Mesenchymal stem cell (in vitro differentiated cells and primary cell): ENCODE measurements around the gene KCTD19.

Source experiments
- DNase-seq: peaks from one replicate; pipeline ENCODE4 v3.0.0-alpha.2; 2013
- H2AFZ ChIP-seq: one replicate; pipeline ENCODE4 v1.6.1; 2013; ENCODE audit warnings: low read depth, mild to moderate bottlenecking, control low read depth, inconsistent platforms, low read length, moderate library complexity
- H2AK5ac ChIP-seq: 2 replicates; pipeline ENCODE4 v1.6.1; 2013; ENCODE audit warnings: low read length, moderate library complexity, mild to moderate bottlenecking, inconsistent platforms; ENCODE audit not compliant: severe bottlenecking
- H2BK120ac ChIP-seq: one replicate; pipeline ENCODE4 v1.6.1; 2013; ENCODE audit warnings: low read depth, mild to moderate bottlenecking, inconsistent platforms, low read length, moderate library complexity
- H2BK12ac ChIP-seq, 2 experiments: one replicate each; pipeline ENCODE4 v1.6.1; 2013; ENCODE audit warnings: inconsistent platforms in 2 of 2, low read length in 2 of 2, mild to moderate bottlenecking in 2 of 2, moderate library complexity in 2 of 2, control low read depth in 1 of 2
- H2BK15ac ChIP-seq: one replicate; pipeline ENCODE4 v1.6.1; 2013; ENCODE audit warnings: mild to moderate bottlenecking, low read depth, inconsistent platforms; ENCODE audit not compliant: poor library complexity, severe bottlenecking
- H2BK5ac ChIP-seq: 2 replicates; pipeline ENCODE4 v1.6.1; 2013; ENCODE audit warnings: low read depth, mild to moderate bottlenecking, low read length, control low read depth, inconsistent platforms; ENCODE audit not compliant: poor library complexity, severe bottlenecking
- H3K14ac ChIP-seq, 2 experiments: one replicate each; pipeline ENCODE4 v1.6.1; 2013; ENCODE audit warnings: inconsistent platforms in 2 of 2, low read length in 2 of 2, control low read depth in 1 of 2, mild to moderate bottlenecking in 1 of 2, moderate library complexity in 1 of 2
- H3K18ac ChIP-seq, 2 experiments: one replicate each; pipeline ENCODE4 v1.6.1; 2013; ENCODE audit warnings: inconsistent platforms in 2 of 2, low read length in 2 of 2, control low read depth in 1 of 2, low read depth in 1 of 2, mild to moderate bottlenecking in 1 of 2
- H3K23ac ChIP-seq, 2 experiments: one replicate each; pipeline ENCODE4 v1.6.1; 2013; ENCODE audit warnings: inconsistent platforms in 2 of 2, low read length in 2 of 2, mild to moderate bottlenecking in 2 of 2, moderate library complexity in 2 of 2, control low read depth in 1 of 2
- H3K27ac ChIP-seq: 2 replicates; pipeline ENCODE4 v1.5.1; 2013; ENCODE audit warnings: mild to moderate bottlenecking, moderate library complexity, low read length, control low read depth, inconsistent platforms; ENCODE audit not compliant: poor library complexity, severe bottlenecking
- H3K27me3 ChIP-seq, 2 experiments: 2 replicates each; pipeline versions ENCODE4 v1.6.1 to v1.7.0; 2013; ENCODE audit warnings: low read length in 2 of 2, mild to moderate bottlenecking in 2 of 2, moderate library complexity in 2 of 2, control low read depth in 1 of 2, inconsistent platforms in 1 of 2; ENCODE audit not compliant: control insufficient read depth in 1 of 2, insufficient read depth in 1 of 2
- H3K36me3 ChIP-seq, 2 experiments: 2 replicates each; pipeline versions ENCODE4 v1.6.1 to v1.7.0; 2013; ENCODE audit warnings: low read length in 2 of 2, control low read depth in 1 of 2, inconsistent platforms in 1 of 2, low read depth in 1 of 2, mild to moderate bottlenecking in 1 of 2; ENCODE audit not compliant: insufficient read depth in 2 of 2, control insufficient read depth in 1 of 2
- H3K4ac ChIP-seq, 2 experiments: one replicate each; pipeline ENCODE4 v1.6.1; 2013; ENCODE audit warnings: inconsistent platforms in 2 of 2, low read length in 2 of 2, mild to moderate bottlenecking in 2 of 2, moderate library complexity in 2 of 2, control low read depth in 1 of 2, low read depth in 1 of 2
- H3K4me1 ChIP-seq: 2 replicates; pipeline ENCODE4 v1.6.1; 2013; ENCODE audit warnings: low read depth, low read length, control low read depth; ENCODE audit not compliant: control insufficient read depth, insufficient read depth
- H3K4me2 ChIP-seq: 2 replicates; pipeline ENCODE4 v1.6.1; 2013; ENCODE audit warnings: low read length, mild to moderate bottlenecking, inconsistent platforms; ENCODE audit not compliant: poor library complexity, severe bottlenecking
- H3K4me3 ChIP-seq, 2 experiments: 2 replicates each; pipeline versions ENCODE4 v1.5.1 to v1.7.0; 2013; ENCODE audit warnings: low read length in 2 of 2, mild to moderate bottlenecking in 2 of 2, control low read depth in 1 of 2, low read depth in 1 of 2; ENCODE audit not compliant: insufficient read depth in 1 of 2
- H3K79me1 ChIP-seq: replicated peaks from 2 replicates; pipeline ENCODE4 v1.6.1; 2013; ENCODE audit warnings: mild to moderate bottlenecking, control low read depth, low read length, inconsistent platforms; ENCODE audit not compliant: poor library complexity, severe bottlenecking
- H3K9ac ChIP-seq: 2 replicates; pipeline ENCODE4 v1.7.0; 2013; ENCODE audit warnings: mild to moderate bottlenecking, low read length, moderate library complexity
- H3K9me3 ChIP-seq: 2 replicates; pipeline ENCODE4 v1.7.0; 2013; ENCODE audit warnings: mild to moderate bottlenecking, low read length; ENCODE audit not compliant: control insufficient read depth
- H4K8ac ChIP-seq: one replicate; pipeline ENCODE4 v1.6.1; 2013; ENCODE audit warnings: inconsistent platforms, mild to moderate bottlenecking, low read length, moderate library complexity
- H4K91ac ChIP-seq: one replicate; pipeline ENCODE4 v1.6.1; 2013; ENCODE audit warnings: mild to moderate bottlenecking, low read length, inconsistent platforms
- WGBS: methylation state at CpG from one replicate; pipeline ENCODE4 v1.1.7; 2013; ENCODE audit warnings: mixed read lengths; 5-methylcytosine and 5-hydroxymethylcytosine counted together

KCTD19 gene

DNA sequence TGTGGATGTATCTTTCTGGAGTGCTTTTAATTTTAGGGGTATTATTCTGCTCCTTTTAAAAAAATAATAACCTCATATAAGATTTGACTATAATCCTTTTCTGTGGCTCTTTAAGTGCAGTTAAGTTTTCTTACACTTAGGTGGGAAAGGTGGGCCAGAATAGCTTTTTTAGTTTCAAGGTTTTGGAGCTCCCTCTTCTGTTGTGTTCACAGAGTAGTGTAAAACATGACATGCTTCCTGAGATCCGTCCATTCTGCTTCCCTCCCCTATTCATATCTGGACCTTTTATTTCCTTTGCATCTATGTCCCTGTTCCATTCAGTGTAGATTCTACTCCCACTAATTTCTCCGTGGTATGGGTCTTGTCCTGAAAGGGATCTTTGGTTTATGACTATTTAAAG is 12.9 kb upstream of the KCTD19 start:
- 0% methylated on average over 1 of the region's 2 CpGs for WGBS
- no peak overlapping the region for H2AK5ac ChIP-seq

DNA sequence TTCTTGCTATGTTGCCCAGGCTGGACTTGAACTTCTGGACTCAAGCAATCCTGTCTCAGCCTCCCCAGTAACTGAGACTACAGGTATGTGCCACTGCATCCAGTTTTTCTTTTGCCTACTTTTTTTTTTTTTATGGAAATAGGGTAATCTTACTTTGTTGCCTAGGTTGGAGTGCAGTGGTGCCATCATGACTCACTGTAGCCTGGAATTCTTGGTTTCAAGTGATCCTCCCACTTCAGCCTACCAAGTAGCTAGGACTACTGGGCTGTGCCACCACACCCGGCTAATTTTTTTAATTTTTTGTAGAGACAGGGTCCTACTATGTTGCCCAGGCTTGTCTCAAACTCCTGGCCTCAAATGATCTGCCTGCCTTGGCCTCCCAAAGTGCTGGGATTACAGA is 10.1 kb upstream of the KCTD19 start:
- Histone ChIP-seq H2AK5ac (no peak overlapping the region), H3K27ac (no peak overlapping the region), H2AFZ (no peak overlapping the region), H4K91ac (no peak overlapping the region), H4K8ac (no peak overlapping the region), H3K79me1 (no peaks in the 10 kb centered on the region), H3K14ac (no peak overlapping the region), H3K9ac (no peak overlapping the region), H2BK15ac (no peak overlapping the region), H3K9me3 (no peaks in the 10 kb centered on the region), H3K4me1 (no peaks in the 10 kb centered on the region), H3K4me3 (no peak overlapping the region), H2BK120ac (no peak overlapping the region), H3K4me2 (no peak overlapping the region), H2BK5ac (no peak overlapping the region), H3K4ac (no peak overlapping the region), H3K23ac (no peak overlapping the region), H3K36me3 (no peaks in the 10 kb centered on the region), H3K18ac (no peak overlapping the region), H3K27me3 (no peaks in the 10 kb centered on the region), H2BK12ac (no peak overlapping the region)
- 100% methylated on average over 1 of the region's 1 CpG for WGBS
- DNase-seq = no peak

More for the DNA sequence above, 12.9 kb upstream of the KCTD19 start:
- no peak overlapping the region for H3K4me3 ChIP-seq
- H3K18ac ChIP-seq = no peak overlapping the region
- no peaks in the 10 kb centered on the region for H3K36me3 ChIP-seq
- no peak overlapping the region for H2AFZ ChIP-seq
- H3K27me3 ChIP-seq = no peaks in the 10 kb centered on the region
- no peaks in the 10 kb centered on the region for H3K9me3 ChIP-seq
- no peak overlapping the region for H3K14ac ChIP-seq
- no peaks in the 10 kb centered on the region for H3K4me1 ChIP-seq
- H2BK15ac ChIP-seq = no peak overlapping the region
- no peak overlapping the region for H4K8ac ChIP-seq
- DNase-seq = peak; percentile 37
- H3K9ac ChIP-seq = no peak overlapping the region
- no peak overlapping the region for H3K4me2 ChIP-seq
- H3K23ac ChIP-seq = no peak overlapping the region
- H2BK12ac ChIP-seq = no peak overlapping the region
- H2BK120ac ChIP-seq = no peak overlapping the region
- H2BK5ac ChIP-seq = no peak overlapping the region
- no peak overlapping the region for H3K27ac ChIP-seq
- no peak overlapping the region for H4K91ac ChIP-seq
- no peak overlapping the region for H3K4ac ChIP-seq
- H3K79me1 ChIP-seq = no peaks in the 10 kb centered on the region

DNA sequence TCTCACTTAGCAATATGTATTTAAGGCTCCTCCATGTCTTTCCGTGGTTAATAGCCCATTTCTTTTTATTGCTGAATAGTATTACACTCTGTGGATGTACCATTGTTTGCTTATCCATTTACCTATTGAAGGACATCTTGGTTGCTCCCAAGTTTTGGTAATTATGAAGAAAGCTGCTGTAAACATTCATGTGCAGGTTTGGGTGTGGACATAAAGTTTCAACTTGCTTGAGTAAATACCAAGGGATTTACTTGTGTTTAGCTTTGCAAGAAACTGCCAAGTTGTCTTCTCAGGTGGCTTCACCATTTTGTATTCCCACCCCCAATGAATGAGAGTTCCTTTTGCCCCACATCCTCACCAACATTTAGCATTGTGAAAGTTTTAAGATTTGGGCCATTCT is 9.6 kb upstream of the KCTD19 start:
- Histone ChIP-seq H3K79me1 (no peaks in the 10 kb centered on the region), H2BK15ac (no peak overlapping the region), H3K9me3 (no peaks in the 10 kb centered on the region), H3K4me3 (no peak overlapping the region), H2BK120ac (no peak overlapping the region), H4K91ac (no peak overlapping the region), H3K27ac (no peak overlapping the region), H3K18ac (no peak overlapping the region), H3K4me2 (no peak overlapping the region), H3K4ac (no peak overlapping the region), H3K9ac (no peak overlapping the region), H3K36me3 (no peaks in the 10 kb centered on the region), H3K4me1 (no peaks in the 10 kb centered on the region), H4K8ac (no peak overlapping the region), H2AK5ac (no peak overlapping the region), H3K14ac (no peak overlapping the region), H3K27me3 (no peaks in the 10 kb centered on the region), H2BK5ac (no peak overlapping the region), H2BK12ac (no peak overlapping the region), H3K23ac (no peak overlapping the region), H2AFZ (no peak overlapping the region)
- no peak for DNase-seq
- WGBS = no CpG with 5 or more reads among the region's 1 CpG

DNA sequence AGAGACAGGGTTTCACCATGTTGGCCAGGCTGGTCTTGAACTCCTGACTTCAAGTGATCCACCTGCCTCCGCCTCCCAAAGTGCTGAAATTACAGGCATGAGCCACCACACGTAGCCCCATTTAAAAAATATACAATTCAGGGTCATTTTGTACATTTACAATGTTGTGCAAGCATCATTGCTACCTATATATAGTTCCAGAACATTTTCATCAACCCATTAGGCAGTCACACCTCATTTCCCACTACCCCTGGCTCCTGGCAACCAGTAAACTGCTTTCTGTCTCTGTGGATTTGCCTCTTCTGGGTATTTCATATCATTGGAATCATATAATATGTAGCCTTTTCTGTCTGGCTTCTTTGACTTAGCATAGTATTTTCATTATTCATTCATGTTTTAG is 6.8 kb upstream of the KCTD19 start:
- Histone ChIP-seq H2BK15ac (no peak overlapping the region), H2BK120ac (no peak overlapping the region), H3K9ac (no peak overlapping the region), H3K27ac (no peak overlapping the region), H3K4me1 (peaks cover 1% of the 10 kb centered on the region), H3K27me3 (no peaks in the 10 kb centered on the region), H2AK5ac (no peak overlapping the region), H3K23ac (no peak overlapping the region), H3K14ac (no peak overlapping the region), H3K4me2 (no peak overlapping the region), H2BK5ac (no peak overlapping the region), H4K8ac (no peak overlapping the region), H4K91ac (no peak overlapping the region), H3K36me3 (no peaks in the 10 kb centered on the region), H3K79me1 (no peaks in the 10 kb centered on the region), H2AFZ (no peak overlapping the region), H3K4ac (no peak overlapping the region), H3K4me3 (no peak overlapping the region), H3K9me3 (no peaks in the 10 kb centered on the region), H3K18ac (no peak overlapping the region), H2BK12ac (no peak overlapping the region)
- no peak for DNase-seq
- 57% methylated on average over 2 of the region's 2 CpGs for WGBS
